ENCODE measurements around the gene USP30.

DNA sequence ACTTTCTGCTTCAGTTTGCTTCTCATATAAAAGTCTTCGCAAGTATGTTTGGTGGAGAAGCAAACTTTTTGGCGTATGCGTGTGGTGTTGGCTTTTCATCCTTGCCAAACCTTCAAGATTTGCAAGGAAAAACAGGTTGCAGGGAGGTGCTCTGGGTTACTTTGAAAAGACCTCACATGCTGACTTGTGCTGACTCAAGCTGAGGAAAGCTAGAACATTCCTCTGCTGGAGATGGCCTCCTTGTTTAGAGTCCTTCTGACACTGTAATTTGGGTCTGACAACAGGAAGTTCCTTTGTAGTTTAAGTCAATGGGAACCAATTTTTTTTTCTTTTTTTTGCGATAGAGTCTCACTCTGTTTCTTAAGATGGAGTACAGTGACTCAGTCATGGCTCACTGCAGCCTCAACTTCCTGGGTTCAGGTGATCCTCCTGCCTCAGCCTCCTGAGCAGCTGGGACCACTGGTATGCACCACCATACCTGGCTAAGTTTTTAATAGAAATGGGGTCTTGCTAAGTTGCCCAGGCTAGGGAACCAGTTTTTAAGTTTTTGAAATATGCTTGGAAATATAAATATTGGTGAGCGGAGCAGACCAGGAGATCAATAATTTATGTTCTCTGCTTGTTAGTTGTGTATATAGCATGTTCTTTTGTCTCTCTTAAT is 61.4 kb downstream of the USP30 start:
- TF ChIP-seq POLR2A (IDR thresholded peaks at IDR 0.05), result no peak
- TF ChIP-seq, protein P1, sequence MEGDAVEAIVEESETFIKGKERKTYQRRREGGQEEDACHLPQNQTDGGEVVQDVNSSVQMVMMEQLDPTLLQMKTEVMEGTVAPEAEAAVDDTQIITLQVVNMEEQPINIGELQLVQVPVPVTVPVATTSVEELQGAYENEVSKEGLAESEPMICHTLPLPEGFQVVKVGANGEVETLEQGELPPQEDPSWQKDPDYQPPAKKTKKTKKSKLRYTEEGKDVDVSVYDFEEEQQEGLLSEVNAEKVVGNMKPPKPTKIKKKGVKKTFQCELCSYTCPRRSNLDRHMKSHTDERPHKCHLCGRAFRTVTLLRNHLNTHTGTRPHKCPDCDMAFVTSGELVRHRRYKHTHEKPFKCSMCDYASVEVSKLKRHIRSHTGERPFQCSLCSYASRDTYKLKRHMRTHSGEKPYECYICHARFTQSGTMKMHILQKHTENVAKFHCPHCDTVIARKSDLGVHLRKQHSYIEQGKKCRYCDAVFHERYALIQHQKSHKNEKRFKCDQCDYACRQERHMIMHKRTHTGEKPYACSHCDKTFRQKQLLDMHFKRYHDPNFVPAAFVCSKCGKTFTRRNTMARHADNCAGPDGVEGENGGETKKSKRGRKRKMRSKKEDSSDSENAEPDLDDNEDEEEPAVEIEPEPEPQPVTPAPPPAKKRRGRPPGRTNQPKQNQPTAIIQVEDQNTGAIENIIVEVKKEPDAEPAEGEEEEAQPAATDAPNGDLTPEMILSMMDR (IDR thresholded peaks at IDR 0.05), result no peak
- no peak for TF ChIP-seq POLR2AphosphoS5 (IDR thresholded peaks at IDR 0.05; ENCODE audit: insufficient read depth in 1 of 2, low read depth in 1 of 2)

Data from vagina (tissue), 2 donors.